GM19239 (cell line): ENCODE measurements around the gene ZYG11A.
"Not testable (repeated sequence)": the region's sequence is repeated elsewhere in the genome, so short reads cannot be mapped to it uniquely, and the experiment has no call there.

Source experiments
- DNase-seq: peaks from one replicate; pipeline ENCODE4 v3.0.0; 2011; ENCODE audit warnings: low spot score; ENCODE audit not compliant: insufficient read length
- FAIRE-seq: peaks from 2 replicates; lab custom pipeline; 2011; peaks lifted over from hg19 to GRCh38; lab: Jason Lieb, UNC

Gene ZYG11A

DNA sequence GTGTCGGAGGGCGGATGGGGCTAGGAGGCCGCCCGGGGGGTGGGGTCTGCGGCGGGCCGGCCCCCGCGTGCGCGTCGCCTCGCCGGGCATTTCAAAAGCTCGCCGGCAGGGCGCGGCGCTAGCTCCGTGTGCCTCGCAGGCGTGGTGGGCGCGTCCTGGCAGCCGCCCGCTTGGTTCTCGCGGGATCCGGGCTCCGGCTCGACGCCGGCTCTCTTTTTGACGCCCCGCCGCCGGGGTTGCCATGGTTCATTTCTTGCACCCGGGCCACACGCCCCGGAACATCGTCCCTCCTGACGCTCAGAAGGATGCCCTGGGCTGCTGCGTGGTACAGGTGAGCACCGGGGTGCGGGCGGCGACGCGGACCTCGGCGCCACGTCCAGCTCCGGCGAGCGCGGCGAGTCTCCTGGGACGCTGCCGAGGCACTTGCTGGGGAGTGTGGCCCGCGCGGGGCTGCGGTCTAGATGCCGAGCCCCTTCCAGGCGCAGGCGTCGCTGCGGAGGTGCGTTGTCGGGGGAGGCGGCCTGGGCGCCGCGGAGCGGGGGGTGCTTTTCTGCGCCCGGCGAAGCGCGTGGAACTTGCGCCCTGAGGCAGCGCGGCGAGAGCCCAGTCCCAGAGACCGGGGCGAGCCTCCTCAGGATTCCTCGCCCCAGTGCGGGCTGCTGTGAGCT is at the start of gene ZYG11A:
Gene ZYG11A, plus strand, starts transcription at position 118 of the 668 bp plus-strand sequence. Its CDS starts 124 bp downstream, at position 242.
- peak; percentile 8 for FAIRE-seq

DNA sequence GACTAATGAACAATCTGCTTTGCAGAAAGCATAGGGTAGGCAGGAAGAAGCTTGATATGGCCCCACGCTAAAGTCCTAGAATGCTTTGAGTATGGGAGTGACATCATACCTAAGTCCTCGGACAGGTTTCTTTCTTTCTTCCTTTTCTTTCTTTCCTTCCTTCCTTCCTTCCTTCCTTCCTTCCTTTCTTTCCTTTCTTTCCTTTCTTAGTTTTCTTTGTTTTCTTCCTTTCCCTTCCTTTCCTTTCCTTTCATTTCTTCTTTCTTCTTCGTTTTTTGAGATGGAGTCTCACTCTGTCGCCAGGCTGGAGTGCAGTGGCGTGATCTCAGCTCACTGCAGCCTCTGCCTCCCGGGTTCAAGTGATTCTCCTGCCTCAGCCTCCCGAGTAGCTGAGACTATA is 48.8 kb upstream of the ZYG11A start:
- DNase-seq, FAIRE-seq: not testable (repeated sequence)

More for the DNA sequence above, at the start of gene ZYG11A:
- DNase-seq, result peak; percentile 75

DNA sequence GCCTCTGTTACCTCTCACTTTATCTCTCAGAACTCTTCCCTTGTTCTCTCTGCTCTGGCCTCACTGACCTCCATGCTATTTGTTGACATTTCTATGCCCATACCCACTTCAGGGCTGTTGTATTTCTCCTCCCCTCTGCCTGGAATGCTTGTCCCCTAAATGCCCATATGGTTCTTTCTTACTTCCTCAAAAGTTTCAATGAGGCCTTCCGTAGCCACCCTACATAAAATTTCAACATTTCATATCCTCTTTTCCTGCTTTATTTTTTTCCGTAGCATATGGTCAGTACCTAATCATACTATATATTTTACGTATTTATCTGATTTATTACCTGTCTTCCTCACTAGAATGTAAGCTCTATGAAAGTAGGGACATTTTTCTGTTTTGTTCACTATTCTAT is 47.1 kb upstream of the ZYG11A start:
- DNase-seq (no peak), FAIRE-seq (no peak)

DNA sequence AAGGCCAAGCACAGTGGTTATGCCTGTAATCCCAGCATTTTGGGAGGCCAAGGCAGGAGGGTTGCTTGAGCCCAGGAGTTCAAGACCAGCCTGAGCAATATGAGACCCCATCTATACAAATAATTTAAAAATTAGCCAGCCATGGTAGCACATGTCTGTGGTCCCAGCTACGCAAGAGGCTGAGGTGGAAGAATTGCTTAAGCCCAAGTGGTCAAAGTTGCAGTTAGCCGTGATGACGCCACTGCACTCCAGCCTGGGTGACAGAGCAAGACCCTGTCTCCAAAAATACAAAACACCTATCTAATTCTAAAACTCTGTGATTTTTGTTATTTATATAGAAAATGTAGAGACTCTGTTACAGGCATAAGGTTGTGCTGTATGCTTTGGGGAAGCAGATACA is 44.2 kb upstream of the ZYG11A start:
- DNase-seq, result no peak
- no peak for FAIRE-seq

DNA sequence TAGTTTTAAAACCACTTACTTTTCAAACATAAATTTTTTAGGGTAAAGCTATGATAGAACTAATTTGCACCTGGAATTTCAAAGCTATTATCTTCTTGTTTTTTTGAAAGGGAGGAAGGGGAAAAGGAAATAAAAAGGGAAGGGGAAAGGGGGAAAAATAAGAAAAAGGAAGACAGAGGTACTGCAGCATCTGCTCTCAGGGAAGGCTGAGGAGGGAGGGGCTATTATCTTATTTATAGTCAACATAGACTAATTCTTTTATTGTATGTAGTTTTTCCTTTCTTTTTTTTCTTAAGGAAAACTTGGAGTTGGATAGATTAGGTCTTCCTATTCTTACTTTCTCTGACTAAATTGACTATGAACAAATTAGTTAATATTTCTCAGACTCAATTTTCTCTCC is 41.5 kb upstream of the ZYG11A start:
- DNase-seq, result no peak

DNA sequence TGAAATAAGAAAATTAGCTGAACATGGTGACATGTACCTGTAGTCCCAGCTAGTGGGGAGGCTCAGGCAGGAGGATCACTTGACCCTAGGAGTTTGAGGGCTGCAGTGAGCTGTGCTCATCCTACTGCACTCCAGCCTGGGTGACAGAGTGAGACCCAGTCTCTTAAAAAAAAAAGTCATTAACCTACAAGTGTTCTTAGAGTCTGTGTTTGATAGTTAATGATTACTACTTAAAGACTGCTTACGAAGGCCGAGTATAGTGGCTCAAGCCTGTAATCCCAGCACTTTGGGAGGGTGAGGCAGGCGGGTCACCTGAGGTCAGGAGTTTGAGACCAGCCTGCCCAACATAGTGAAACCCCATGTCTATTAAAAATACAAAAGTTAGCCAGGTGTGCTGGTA is 38.5 kb upstream of the ZYG11A start:
- DNase-seq, FAIRE-seq: not testable (repeated sequence)

More for the DNA sequence above, 41.5 kb upstream of the ZYG11A start:
- FAIRE-seq, result no peak

DNA sequence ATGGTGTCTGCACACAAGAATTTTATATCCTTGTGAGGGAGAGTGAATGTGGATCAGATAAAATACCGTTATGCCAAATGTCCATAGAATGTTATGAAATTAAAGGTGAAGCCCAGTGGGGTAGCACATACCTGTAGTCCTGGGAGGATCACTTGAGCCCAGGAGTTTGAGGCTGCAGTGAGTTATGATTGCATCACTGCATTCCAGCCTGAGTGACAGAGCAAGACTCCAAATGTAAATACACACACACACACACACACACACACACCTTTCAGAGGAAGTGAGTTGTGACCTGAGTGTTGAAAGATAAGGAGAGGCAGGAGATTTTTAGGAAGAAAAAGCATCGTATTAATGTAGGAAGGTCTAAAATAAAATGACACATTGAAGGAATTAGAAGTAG is 28.1 kb upstream of the ZYG11A start:
- FAIRE-seq (no peak), DNase-seq (no peak)

DNA sequence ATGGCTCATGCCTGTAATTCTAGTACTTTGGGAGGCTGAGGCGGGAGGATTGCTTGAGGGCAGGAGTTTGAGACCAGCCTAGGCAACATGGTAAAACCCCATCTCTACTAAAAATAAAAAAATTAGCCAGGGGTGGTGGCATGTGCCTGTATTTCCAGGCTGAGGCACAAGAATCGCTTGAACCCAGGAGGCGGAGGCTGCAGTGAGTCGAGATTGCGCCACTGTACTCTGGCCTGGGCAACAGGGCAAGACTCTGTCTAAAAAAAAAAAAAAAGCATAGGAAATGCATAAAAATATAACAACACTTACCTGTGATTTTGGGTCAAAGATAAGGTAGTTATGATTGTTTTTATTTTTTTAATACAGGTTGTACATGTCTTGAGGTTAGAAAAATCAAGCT is 21.7 kb upstream of the ZYG11A start:
- DNase-seq, FAIRE-seq: not testable (repeated sequence)

DNA sequence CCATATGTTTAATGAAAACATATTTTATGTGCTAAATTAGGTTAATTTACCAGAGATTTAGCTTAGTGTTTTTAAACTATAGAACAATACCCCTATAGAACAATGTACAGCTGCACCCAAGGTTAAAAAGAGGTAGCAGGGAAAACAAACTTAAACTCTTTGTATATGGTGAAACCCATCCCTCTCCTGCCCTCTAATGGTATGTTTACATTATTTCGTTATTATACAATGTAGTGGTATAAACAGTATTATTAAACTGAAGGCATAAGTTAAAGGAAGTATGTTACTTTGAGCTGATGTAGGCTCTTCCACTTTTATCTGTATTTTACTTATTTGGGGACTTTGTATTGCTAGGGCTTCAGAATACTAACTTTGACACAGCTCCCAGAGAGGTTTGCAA is 16.7 kb upstream of the ZYG11A start:
- no peak for FAIRE-seq
- no peak for DNase-seq

DNA sequence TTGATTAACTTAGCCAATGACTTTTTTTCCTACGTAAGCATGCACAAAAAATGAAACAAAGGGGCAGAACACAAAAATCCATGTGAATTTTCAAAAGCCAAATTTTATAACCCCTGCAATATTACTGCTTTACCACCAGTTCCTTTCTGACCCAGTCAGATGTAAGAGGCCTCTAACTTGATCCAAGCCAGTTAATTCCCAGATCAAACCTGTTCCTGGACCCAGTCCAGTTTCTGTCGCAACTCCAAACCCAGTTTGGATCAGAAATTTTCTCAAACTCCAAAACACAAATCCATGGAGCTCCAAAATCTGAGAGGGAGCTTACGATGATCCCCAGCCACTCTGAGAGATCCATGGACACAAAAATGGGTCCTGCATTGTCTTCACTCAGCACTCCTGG is 7.8 kb upstream of the ZYG11A start:
- FAIRE-seq, result no peak
- no peak for DNase-seq

DNA sequence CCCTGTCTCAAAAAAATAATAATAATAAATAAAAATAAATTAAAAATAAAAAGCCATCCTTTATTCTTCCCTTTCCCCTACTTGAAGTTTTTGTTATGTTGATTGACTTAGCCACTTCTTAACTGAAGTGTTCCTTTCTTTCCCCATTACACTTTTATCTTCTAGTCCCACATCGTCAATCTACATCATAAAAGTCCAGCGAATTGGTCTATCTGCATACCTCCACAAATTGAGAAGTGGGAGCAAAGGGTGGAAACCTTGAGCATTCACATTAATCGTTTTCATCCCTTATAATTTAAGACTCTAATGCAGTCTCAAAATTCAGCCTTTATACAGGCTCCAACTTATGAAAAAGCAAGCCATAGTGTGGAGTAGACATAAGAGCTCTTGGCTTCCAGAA is 6.5 kb upstream of the ZYG11A start:
- FAIRE-seq (no peak), DNase-seq (no peak)

DNA sequence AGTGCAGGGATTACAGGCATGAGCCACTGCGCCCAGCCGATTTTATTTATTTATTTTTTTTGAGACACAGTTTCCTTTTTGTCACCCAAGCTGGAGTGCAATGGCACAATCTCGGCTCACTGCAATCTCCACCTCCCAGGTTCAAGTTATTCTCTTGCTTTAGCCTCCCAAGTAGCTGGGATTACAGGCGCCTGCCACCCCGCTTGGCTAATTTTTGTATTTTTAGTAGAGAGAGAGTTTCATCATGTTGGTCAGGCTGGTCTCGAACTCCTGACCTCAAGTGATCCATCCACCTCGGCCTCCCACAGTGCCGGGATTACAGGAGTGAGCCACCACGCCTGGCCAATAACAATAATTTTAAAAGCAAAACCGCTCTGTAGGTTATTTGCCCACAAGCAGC is 3.4 kb upstream of the ZYG11A start:
- DNase-seq, FAIRE-seq: not testable (repeated sequence)

DNA sequence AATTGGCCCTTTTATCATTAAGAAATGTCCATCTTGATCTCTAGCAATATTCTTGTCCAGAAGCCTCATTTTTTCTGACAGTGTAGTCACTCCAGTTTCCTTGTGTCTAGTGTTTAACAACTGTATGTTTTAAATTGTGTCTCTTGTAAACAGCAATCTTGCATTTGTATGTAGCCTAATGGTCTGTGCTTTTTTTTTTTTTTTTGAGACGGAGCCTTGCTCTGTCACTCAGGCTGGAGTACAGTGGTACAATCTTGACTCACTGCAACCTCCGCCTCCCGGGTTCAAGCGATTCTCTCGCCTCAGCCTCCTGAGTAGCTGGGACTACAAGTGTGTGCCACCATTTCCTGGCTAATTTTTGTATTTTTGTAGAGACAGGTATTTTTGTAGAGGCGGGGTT is 2.6 kb downstream of the ZYG11A start:
- DNase-seq, FAIRE-seq: not testable (repeated sequence)

DNA sequence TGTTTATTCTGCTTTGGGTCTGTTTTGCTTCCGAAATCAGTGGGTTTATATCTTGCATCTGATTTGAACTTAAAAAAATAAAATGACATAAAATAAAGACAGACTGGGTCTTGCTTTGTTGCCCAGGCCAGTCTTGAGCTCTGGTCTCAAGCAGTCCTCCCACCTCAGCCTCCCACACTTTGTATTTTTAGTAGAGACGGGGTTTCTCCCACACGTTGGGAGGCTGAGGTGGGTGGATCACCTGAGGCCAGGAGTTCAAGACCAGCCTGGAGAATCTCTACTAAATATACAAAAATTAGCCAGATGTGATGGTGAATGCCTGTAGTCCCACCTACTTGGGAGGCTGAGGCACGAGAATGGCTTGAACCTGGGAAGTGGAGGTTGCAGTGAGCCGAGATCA is 5.9 kb downstream of the ZYG11A start:
- DNase-seq (no peak), FAIRE-seq (no peak)

DNA sequence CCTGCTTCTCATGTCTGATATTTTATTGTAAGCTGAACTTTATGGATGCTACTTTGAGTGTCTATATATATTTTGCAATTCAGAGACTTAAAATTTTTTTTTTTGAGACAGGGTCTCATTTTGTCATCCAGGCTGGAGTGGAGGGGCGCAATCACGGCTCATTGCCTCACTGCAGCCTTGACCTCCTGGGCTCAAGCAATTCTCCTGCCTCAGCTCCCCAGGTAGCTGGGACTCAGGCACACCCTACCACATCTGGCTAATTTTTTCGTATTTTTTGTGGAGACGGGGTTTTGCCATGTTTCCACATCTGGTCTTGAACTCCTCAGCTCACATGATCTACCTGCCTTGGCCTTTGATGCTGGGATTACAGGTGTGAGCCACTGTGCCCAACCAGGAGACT is 8.4 kb downstream of the ZYG11A start:
- DNase-seq, result no peak
- FAIRE-seq, result no peak

DNA sequence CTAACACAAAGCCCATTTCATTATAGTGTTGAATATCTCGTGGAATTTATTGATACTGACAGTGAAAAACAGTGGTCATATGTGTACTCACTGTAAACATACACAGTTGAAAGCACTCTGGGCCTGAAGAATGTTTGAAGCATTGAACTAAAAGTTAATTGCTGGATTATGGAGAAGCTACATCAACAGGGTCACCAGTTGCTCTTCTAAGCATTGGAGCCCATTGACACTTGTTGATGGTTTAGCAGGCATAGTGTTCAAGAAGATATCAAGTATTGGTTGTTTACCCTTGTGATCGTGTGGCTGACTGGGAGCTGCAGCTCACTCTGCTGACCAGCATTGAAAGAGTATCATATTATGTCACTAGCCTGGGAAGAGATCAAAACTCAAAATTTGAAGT is 10.3 kb downstream of the ZYG11A start:
- no peak for FAIRE-seq
- no peak for DNase-seq

DNA sequence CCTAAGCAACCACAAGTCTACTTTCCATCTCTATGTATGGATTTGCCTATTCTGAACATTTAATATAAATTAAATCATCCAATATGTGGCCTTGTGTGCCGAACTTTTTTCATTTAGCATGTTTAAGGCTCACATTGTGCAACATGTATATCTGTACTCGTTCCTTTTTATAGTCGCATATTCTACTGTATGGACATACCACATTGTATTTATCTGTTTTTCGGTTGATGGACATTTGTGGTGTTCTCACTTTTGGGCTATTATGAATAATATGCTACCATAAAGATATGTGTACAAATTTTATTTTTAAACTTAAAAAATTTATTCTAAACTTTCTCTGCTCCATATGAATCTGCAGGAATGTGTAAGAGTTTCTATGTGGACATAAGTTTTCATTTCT is 13.0 kb downstream of the ZYG11A start:
- DNase-seq, result no peak
- FAIRE-seq, result no peak

DNA sequence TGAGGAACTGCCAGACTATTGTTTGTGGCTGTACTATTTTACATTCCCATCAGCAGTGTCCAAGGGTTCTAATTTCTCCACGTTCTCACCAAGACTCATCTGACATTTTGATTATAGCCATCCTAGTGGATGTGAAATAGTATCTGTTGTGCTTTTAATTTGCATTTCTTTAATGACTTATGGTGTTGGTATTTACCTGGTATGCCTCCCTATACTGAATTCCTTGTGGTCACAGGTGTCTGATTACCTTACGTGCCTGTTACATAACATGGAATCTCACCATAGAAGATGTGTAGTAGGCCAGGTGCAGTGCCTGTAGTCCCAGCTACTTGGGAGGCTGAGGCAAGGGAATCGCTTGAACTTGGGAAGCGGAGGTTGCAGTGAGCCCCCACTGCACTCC is 13.5 kb downstream of the ZYG11A start:
- FAIRE-seq (no peak), DNase-seq (no peak)

DNA sequence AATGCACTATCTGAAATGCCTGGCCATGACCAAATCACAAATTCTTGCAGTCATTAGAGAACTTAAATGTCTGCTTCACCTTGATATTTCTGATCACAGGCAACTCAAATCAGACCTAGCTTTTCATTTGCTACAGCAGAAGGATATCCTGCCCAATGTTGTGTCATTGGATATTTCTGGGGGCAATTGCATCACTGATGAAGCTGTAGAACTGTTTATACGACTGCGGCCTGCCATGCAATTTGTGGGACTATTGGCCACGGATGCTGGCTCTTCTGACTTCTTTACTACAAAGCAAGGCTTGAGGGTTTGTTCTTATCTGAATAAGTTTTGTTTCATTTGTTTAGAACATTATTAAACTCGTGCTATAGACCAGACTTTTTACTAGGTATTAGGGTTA is 14.9 kb downstream of the ZYG11A start:
- DNase-seq, result no peak
- no peak for FAIRE-seq

DNA sequence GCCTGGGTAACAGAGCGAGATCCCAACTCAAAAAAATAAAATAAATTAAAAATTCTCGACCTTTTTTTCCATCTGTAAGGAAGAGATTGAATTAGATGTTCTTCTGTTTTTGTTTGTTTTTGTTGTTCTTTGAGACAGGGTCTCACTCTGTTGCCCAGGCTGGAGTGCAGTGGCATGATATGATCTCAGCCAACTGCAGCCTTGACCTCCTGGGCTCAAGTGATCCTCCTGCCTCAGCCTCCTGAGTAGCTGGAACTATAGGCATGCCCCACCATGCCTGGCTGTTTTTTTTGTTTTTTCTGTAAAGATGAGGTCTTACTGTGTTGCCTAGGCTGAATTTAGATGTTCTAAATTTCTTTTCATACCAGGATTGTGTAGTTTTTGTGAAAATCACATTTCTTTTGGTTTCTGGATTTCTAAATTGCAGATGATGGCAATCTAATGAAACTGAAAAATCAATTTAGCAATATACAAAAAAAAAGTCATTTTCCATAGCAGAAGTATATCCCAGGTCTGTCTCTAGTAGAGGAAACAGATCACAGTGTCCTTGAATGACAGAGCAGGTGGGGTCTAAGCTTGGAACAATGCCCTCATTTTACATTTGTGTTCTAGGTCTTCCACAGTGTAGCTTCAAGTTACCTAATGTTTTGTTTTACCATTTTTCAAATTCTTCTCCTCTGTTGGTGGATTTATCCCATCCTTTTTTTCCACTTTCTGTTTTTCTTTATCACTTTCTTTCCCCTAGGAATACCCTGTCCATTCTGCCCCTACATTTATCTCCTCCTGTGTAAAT is 20.3 kb downstream of the ZYG11A start:
- FAIRE-seq, result no peak
- no peak for DNase-seq

DNA sequence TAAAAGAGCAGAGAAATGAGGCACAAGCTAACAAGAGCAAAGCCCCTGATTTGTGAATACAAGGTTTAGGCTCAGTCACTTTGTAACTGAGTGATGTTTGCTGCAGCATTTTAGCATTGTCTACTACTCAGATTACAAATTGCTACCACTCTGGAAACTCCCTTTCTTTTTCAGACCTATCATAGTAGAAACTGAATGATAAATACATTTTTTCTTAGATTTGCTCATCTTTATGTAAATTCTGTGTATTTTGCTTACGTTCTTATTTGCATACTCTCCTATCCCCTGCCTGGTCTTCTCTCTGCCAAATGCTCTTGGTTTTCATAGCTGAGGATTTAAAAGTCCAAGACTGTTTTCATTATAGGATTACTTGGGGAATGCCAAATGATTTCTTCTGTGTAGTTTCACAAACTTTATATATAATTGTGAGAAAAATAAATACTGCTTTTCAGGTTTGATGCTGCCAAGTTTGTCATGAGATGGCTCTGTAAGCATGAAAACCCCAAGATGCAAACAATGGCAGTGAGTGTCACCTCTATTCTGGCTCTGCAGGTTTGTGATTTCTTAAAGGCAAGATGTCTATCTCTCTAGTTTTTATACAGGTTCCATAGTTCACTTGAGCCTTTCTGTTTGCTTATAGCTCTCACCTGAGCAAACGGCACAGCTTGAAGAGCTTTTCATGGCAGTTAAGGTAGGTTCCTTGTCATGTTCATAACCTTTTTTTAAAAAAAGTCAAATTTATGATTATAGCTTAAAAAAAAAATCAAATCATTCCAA is 24.7 kb downstream of the ZYG11A start:
- FAIRE-seq (no peak), DNase-seq (peak; percentile 20)
